GM21390 (cell line): ENCODE results near the gene CBFA2T2.
"Not testable (repeated sequence)": the region's sequence is repeated elsewhere in the genome, so short reads cannot be mapped to it uniquely, and the experiment has no call there.

Source experiments
- ATAC-seq: cut with Tn5 transposase; IDR thresholded peaks from one replicate; pipeline ENCODE4 v1.9.1; 2021; ENCODE audit not compliant: unreplicated experiment

Gene CBFA2T2

DNA sequence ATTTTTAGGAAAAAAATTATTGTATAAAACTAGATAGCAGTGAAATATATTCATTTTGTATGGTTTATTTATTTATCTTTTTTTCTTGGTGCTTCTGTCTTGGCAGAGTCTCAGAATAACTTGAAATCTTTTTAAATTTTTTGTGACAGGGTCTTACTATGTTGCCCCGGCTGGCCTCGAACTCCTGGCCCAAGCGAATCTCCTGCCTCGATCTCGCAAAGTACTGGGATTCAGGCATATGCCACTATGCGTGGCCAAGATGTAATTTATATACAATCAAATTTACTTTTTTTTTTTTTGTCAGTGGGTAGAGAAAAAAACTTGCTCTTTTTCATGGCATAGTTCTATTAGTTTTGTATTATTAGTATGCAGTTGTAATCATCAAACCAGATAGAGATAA is 13.7 kb downstream of the CBFA2T2 start:
- ATAC-seq = no peak

DNA sequence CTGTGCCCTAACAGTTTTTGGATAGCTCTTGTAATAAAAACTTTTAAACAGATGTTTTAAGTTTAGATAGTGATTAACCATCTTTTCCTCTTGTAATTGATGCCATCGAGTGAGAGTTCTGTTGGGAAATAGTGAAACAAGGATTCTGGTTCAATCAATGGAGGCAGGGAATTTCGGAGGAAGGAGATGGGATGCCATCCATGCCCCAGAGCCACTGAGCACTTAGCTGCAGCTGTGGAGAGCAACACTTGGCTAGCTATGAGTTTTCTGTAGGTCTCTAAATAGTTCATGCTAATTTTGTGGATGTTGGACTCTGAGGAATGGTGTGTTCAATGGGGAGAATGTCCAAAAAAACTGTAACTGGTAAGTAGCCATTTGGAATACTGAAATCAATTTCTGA is 16.7 kb downstream of the CBFA2T2 start:
- no peak for ATAC-seq

DNA sequence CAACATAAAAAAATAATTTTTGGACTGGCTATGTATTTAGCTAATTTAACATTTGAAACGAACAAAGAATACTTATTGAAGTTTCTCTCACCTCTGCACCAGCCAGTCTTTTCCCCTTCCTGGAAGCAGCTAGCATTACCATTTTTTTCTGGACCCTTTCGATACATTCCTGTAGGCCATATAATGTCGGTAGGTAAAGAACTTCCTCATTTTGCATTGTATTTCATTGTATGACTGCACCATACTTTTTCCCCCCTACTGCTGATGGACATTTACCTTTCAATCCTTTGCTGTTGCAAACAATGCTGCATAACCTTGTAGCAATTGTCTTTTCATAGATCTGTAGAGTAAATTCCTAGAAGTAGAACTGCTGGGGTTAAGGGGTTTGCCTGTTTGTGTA is 17.6 kb downstream of the CBFA2T2 start:
- ATAC-seq = no peak

GRCh38 chr20:33508015-33508414 is 18.1 kb downstream of the CBFA2T2 start:
- ATAC-seq = not testable (repeated sequence)

- not testable (repeated sequence) for ATAC-seq
Observed at GRCh38 chr20:33509057-33509456, 19.2 kb downstream of the CBFA2T2 start.

GRCh38 chr20:33511876-33512275 is 22.0 kb downstream of the CBFA2T2 start:
- ATAC-seq = not testable (repeated sequence)

- ATAC-seq = no peak
Observed at GRCh38 chr20:33515569-33516216, 25.8 kb downstream of the CBFA2T2 start.

GRCh38 chr20:33516882-33517281 is 27.0 kb downstream of the CBFA2T2 start:
- no peak for ATAC-seq

DNA sequence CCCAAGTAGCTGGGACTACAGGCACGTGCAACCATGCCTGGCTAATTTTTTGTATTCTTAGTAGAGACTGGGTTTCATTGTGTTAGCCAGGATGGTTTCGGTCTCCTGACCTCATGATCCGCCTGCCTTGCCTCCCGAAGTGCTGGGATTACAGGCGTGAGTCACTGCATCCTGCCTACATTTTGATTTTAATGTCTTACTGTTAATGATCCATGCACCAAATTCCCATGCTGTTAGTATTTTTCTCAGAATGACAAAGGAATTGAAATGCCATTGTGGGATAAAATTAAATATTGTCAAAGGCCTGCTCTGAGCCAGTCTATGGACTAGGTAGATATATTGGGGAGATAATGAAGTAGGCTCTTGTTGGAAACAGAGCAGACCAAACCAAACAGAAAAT is 28.2 kb downstream of the CBFA2T2 start:
- ATAC-seq = no peak

DNA sequence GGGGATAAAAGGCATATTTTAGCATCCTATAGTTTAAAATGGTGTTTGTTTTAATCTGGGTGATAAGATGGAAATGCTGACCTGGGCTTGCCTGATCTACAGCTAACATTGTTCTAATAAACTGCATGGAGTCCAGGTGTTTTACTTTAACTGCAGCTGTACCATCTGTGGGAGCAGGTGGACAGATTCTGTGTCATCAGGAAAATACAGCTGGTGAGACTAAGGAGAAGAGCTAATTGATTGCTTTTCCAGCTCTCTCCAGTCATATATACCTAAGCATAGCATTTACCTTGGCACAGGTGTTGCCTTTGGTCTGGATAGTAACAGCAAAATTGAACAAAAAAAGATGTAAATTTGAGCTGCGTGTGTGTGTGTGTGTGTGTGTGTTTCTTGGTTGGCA is 31.6 kb downstream of the CBFA2T2 start:
- ATAC-seq = no peak

DNA sequence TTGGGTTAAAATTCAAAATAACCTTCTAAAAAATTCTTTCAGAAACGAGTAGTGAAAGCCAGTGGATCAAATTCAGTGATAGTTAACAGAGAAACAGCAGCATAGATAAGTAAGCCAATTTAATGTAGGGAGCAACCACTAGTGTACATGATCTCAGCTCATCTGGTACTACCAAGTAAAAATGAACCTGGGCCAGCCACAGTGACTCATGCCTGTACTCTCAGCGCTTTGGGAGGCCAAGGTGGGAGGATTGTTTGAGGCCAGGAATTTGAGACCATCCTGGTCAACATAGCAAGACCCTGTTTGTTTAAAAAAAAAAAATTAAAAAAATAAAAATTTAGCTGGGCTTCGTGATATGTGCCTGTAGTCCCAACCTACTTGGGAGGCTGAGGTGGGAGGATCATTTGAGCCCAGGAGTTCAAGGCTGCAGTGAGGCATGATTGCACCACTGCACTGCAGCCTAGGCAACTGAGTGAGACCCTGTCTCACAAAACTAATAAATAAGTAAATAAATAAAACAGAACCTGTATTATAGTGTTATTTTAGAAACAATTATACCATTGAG is 32.4 kb downstream of the CBFA2T2 start:
- ATAC-seq = no peak

- ATAC-seq = no peak
Observed at GRCh38 chr20:33524261-33524660, 34.4 kb downstream of the CBFA2T2 start.

- no peak for ATAC-seq
Observed at GRCh38 chr20:33526769-33527168, 36.9 kb downstream of the CBFA2T2 start.

GRCh38 chr20:33531047-33531877 is 41.4 kb downstream of the CBFA2T2 start:
- ATAC-seq = no peak

GRCh38 chr20:33531885-33532284 is 42.0 kb downstream of the CBFA2T2 start:
- no peak for ATAC-seq

- ATAC-seq = no peak
Observed at GRCh38 chr20:33532753-33533459, 43.0 kb downstream of the CBFA2T2 start.

DNA sequence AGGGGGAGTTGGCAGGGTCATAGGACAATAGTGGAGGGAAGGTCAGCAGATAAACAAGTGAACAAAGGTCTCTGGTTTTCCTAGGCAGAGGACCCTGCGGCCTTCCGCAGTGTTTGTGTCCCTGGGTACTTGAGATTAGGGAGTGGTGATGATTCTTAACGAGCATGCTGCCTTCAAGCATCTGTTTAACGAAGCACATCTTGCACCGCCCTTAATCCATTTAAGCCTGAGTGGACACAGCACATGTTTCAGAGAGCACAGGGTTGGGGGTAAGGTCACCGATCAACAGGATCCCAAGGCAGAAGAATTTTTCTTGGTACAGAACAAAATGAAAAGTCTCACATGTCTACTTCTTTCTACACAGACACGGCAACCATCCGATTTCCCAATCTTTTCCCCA is 45.8 kb downstream of the CBFA2T2 start:
- ATAC-seq = not testable (repeated sequence)

DNA sequence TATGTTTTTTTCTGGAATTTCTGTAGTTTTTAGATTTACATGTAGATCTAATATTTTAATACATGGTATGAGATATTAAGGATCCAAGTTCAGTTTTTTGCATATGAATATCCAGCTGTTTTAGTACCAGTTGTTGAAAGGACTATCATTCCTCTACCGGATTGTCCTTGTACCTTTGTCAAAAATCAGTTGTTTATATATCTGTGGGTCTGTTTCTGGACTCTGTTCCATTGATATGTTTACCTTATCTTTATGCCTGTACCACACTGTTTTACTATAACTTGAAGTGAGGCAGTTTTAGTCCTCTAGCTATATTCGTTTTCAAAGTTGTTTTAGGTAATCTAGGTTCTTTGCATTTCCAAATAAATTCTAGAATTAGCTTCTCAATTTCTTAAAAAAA is 47.7 kb downstream of the CBFA2T2 start:
- ATAC-seq = no peak

GRCh38 chr20:33539129-33539528 is 49.2 kb downstream of the CBFA2T2 start:
- no peak for ATAC-seq

- no peak for ATAC-seq
Observed at GRCh38 chr20:33540427-33540826, 50.5 kb downstream of the CBFA2T2 start.

DNA sequence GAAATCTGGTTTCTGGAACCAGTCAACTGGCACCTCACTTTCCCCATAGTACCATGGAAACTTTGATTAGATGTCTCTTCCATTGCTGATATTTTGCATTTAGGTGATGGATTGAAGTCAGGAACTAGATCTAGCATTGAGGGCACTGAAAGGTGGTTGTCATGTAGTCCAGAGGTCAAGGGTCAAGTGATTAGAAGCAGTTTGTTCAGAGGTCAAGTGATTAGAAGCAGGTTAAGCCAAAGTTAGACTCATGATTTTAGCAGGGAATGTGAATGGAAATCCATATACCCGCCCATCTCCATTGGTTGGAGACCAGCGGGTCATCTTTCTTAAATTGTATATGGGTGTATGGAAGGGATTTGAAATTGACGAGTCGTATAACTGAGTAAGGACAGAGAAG is 51.2 kb downstream of the CBFA2T2 start:
- no peak for ATAC-seq

DNA sequence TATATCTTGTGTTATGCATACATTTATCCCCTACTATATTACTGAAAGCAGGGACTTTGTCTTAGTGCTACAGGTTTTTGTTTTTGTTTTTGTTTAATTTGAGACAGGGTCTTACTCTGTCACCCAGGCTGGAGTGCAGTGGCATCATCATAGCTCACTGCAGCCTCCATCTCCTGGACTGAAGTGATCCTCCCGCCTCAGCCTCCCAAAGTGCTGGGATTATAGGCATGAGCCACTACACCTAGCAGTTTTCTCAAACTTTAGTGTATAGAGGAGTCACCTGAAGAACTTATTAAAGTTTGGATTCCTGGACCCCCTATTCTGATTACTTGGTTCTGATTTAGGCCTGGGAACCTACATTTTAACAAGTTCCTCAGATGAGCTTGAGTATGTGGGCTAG is 51.9 kb downstream of the CBFA2T2 start:
- no peak for ATAC-seq
